CD4-positive, alpha-beta T cell (primary cell): Measurements from ENCODE around the gene ASXL1. TPM values are rescaled to one million over a fixed set of nuclear protein-coding genes. Genes with fewer than 3 reads are reported as not detected.

Experiments
- ATAC-seq: fragments of 200-7000 bp; cut with Tn5 transposase; one replicate; pipeline ENCODE4 v1.10.0; 2022; ENCODE audit warnings: mild to moderate bottlenecking; ENCODE audit not compliant: poor library complexity
- CTCF ChIA-PET: fragments of 350-600 bp; sonication (Branson Sonifier 250); formaldehyde crosslinking; loops from one replicate; lab custom pipeline; 2021; ENCODE audit warnings: antibody characterized with exemption, inconsistent platforms; lab: Charles Lee
- POLR2A ChIA-PET: fragments of 350-600 bp; sonication (Branson Sonifier 250); formaldehyde crosslinking; loops from one replicate; lab custom pipeline; 2021; ENCODE audit warnings: antibody characterized with exemption, inconsistent platforms; lab: Charles Lee
- DNase-seq, 14 experiments: peaks; one replicate each; pipeline ENCODE4 v3.0.0-alpha.2; 2013 to 2020; ENCODE audit warnings: mixed read lengths in 2 of 14
- H3K27ac ChIP-seq, 2 donors: one replicate each; pipeline versions ENCODE4 v1.5.1 to v1.7.0; 2013; ENCODE audit warnings: low read length in 2 of 2, low read depth in 1 of 2, mild to moderate bottlenecking in 1 of 2
- H3K27me3 ChIP-seq, 2 experiments: 1 replicate in 1 of 2; 2 replicates in 1 of 2; pipeline versions ENCODE4 v1.6.1 to v1.7.0; 2013; ENCODE audit warnings: low read length in 2 of 2, control low read depth in 1 of 2, mild to moderate bottlenecking in 1 of 2, moderate library complexity in 1 of 2; ENCODE audit not compliant: insufficient read depth in 2 of 2, control insufficient read depth in 1 of 2
- H3K36me3 ChIP-seq: one replicate; pipeline ENCODE4 v1.6.1; 2013; ENCODE audit warnings: low read length, control low read depth; ENCODE audit not compliant: insufficient read depth
- H3K4me1 ChIP-seq: one replicate; pipeline ENCODE4 v1.6.1; 2013; ENCODE audit warnings: low read length, control low read depth; ENCODE audit not compliant: insufficient read depth
- H3K4me3 ChIP-seq: one replicate; pipeline ENCODE4 v1.5.1; 2013; ENCODE audit warnings: mild to moderate bottlenecking, low read length, moderate library complexity
- H3K9me3 ChIP-seq, 2 experiments: 1 replicate in 1 of 2; 2 replicates in 1 of 2; pipeline versions ENCODE4 v1.6.1 to v1.7.0; 2013; ENCODE audit warnings: low read length in 2 of 2, mild to moderate bottlenecking in 2 of 2, control low read depth in 1 of 2, moderate library complexity in 1 of 2; ENCODE audit not compliant: control insufficient read depth in 1 of 2, insufficient read depth in 1 of 2
- H3K27ac Mint-ChIP-seq: one replicate; pipeline ENCODE4 v1.8.0; 2020; ENCODE audit warnings: mixed read lengths
- H3K27me3 Mint-ChIP-seq: one replicate; pipeline ENCODE4 v1.8.0; 2021; ENCODE audit warnings: mixed read lengths
- H3K36me3 Mint-ChIP-seq: one replicate; pipeline ENCODE4 v1.8.0; 2021; ENCODE audit warnings: low read depth, mixed read lengths
- H3K4me1 Mint-ChIP-seq: one replicate; pipeline ENCODE4 v1.8.0; 2021; ENCODE audit warnings: low read depth, mixed read lengths
- H3K4me3 Mint-ChIP-seq: one replicate; pipeline ENCODE4 v1.8.0; 2020; ENCODE audit warnings: mild to moderate bottlenecking, mixed read lengths
- H3K9me3 Mint-ChIP-seq: one replicate; pipeline ENCODE4 v1.8.0; 2020; ENCODE audit warnings: mixed read lengths
- CTCF ChIP-seq: fragments of 200-600 bp; IDR thresholded peaks from one replicate; pipeline ENCODE4 v1.8.0; 2022; ENCODE audit warnings: antibody characterized with exemption, mild to moderate bottlenecking
- intact Hi-C, 2 experiments: fragments of 100-400 bp; cut with DNase I in 1 of 2; cut with micrococcal nuclease in 1 of 2; formaldehyde crosslinking; loops; one replicate each; pipeline versions ENCODE4 v1.15.1 to v1.9.0; 2023 to 2025; cut with DNase I, micrococcal nuclease
- total RNA-seq, 174 experiments: library from RNA in 2 of 174; stranded (reverse) in 2 of 174; gene quantifications; one replicate each; pipeline ENCODE4 v1.2.3 and lab custom pipeline; 2021 to 2026

The ASXL1 gene
- total RNA-seq, 2 experiments from 2014 or later, result 213 to 222 TPM

- H3K27me3 ChIP-seq, result no peaks in the 10 kb centered on the region
- Mint-ChIP-seq H3K4me3 (no peak overlapping the region), H3K9me3 (no peaks in the 10 kb centered on the region), H3K27ac (peak overlapping the region; percentile 79), H3K4me1 (no peaks in the 10 kb centered on the region), H3K36me3 (peaks cover 51% of the 10 kb centered on the region), H3K27me3 (no peaks in the 10 kb centered on the region)
- ATAC-seq (no peak), DNase-seq (no peak)
- peaks cover 57% of the 10 kb centered on the region for H3K36me3 ChIP-seq
- H3K4me3 ChIP-seq, result no peak overlapping the region
- CTCF ChIA-PET, result no interaction called here
- POLR2A ChIA-PET, result no interaction called here
- H3K9me3 ChIP-seq, result no peaks in the 10 kb centered on the region
- TF ChIP-seq CTCF, result no peak
- no peak overlapping the region for H3K27ac ChIP-seq
- H3K4me1 ChIP-seq, result peaks cover 6% of the 10 kb centered on the region
- intact Hi-C loops, result no loop called here
Observed at GRCh38 chr20:32458837-32459220, 100.7 kb downstream of the ASXL1 start.

- Mint-ChIP-seq H3K27ac (peak overlapping the region; percentile 20), H3K9me3 (no peaks in the 10 kb centered on the region), H3K27me3 (no peaks in the 10 kb centered on the region), H3K4me3 (no peak overlapping the region), H3K36me3 (peaks cover 43% of the 10 kb centered on the region), H3K4me1 (no peaks in the 10 kb centered on the region)
- H3K27me3 ChIP-seq, result no peaks in the 10 kb centered on the region
- H3K4me3 ChIP-seq, result no peak overlapping the region
- no peak for ATAC-seq
- no peak for TF ChIP-seq CTCF
- peaks cover 6% of the 10 kb centered on the region for H3K4me1 ChIP-seq
- peaks cover 50% of the 10 kb centered on the region for H3K36me3 ChIP-seq
- intact Hi-C loops, result no loop called here
- CTCF ChIA-PET, result no interaction called here
- H3K27ac ChIP-seq, result no peak overlapping the region
- DNase-seq, result no peak
- no peaks in the 10 kb centered on the region for H3K9me3 ChIP-seq
- POLR2A ChIA-PET, result no interaction called here
Observed at GRCh38 chr20:32460231-32460630, 102.1 kb downstream of the ASXL1 start.

DNA sequence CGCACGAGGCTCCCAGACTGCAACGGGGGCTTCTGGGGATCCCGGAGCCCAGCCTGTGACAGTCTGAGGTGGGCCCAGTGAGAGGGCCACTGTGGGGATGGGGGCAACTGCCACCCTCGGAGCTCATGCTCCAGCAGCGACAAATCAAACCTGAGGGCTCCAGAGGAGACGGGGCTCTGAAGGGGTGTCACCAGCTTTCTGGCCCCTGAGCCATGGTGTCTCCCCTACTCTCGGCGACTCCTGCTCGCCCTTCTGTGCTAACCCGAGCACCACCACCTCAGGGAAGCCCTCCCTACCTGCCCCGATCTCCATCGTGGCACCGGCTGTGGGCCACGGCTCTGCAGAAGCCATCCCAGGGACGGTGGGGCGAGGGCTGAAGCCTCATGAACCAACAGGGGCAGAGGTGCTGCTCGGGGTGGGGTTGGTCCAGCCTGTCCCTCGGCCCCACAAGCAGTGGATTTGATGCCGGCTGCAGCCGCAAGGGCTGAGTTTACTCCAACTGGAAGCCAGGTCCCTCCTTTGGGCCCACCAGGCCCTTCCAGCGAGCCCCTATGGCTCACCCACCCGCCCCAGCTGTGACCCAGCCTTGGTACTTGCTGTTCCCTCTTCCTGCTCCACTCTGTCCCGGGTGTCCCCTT lies 102.7 kb downstream of the ASXL1 start:
- H3K4me1 ChIP-seq, result peaks cover 6% of the 10 kb centered on the region
- intact Hi-C loops, result no loop called here
- peaks cover 38% of the 10 kb centered on the region for H3K36me3 Mint-ChIP-seq
- no peaks in the 10 kb centered on the region for H3K9me3 ChIP-seq
- no peak overlapping the region for H3K27ac ChIP-seq
- peaks cover 48% of the 10 kb centered on the region for H3K36me3 ChIP-seq
- ATAC-seq, result no peak
- ChIA-PET POLR2A (no interaction called here), CTCF (no interaction called here)
- no peaks in the 10 kb centered on the region for H3K4me1 Mint-ChIP-seq
- H3K27me3 Mint-ChIP-seq, result no peaks in the 10 kb centered on the region
- no peaks in the 10 kb centered on the region for H3K9me3 Mint-ChIP-seq
- no peak for DNase-seq
- no peaks in the 10 kb centered on the region for H3K27me3 ChIP-seq
- H3K4me3 Mint-ChIP-seq, result no peak overlapping the region
- no peak overlapping the region for H3K4me3 ChIP-seq
- no peak for TF ChIP-seq CTCF
- H3K27ac Mint-ChIP-seq, result no peak overlapping the region
